ENCODE results near the gene GPRIN1.

Gene GPRIN1

GRCh38 chr5:176609724-176610434, at the start of gene GPRIN1:
TSS of gene GPRIN1 (minus strand) at chr5:176610156. CDS start at chr5:176599834, 10,322 bp downstream.
- H3K4me3 ChIP-seq (ENCODE audit: low read depth, low read length): peak within 1 kb of the TSS; percentile 56
- TF ChIP-seq ZFHX2 (tag by site-specific recombination; conservative IDR thresholded peaks at IDR 0.05) (0 out of 2 replicates have a peak, but pooled peaks have one; percentile 9), HOXD13 (CRISPR knock-in tag; IDR thresholded peaks at IDR 0.05; ENCODE audit: borderline replicate concordance) (no peak), ZNF239 (tag by site-specific recombination; IDR thresholded peaks at IDR 0.05) (no peak), YY2 (tag by site-specific recombination; IDR thresholded peaks at IDR 0.05) (no peak), ZNF16 (tag by site-specific recombination; IDR thresholded peaks at IDR 0.05; ENCODE audit: low read depth) (no peak), TSHZ1 (tag by site-specific recombination; IDR thresholded peaks at IDR 0.05; ENCODE audit: borderline replicate concordance) (no peak), ZNF169 (tag by site-specific recombination; IDR thresholded peaks at IDR 0.05) (no peak), ZNF785 (tag by site-specific recombination; IDR thresholded peaks at IDR 0.05) (no peak), ZNF248 (tag by site-specific recombination; IDR thresholded peaks at IDR 0.05) (no peak), ZNF596 (tag by site-specific recombination; IDR thresholded peaks at IDR 0.05) (no peak), ZNF701 (tag by site-specific recombination; IDR thresholded peaks at IDR 0.05) (no peak), BCL11B (tag by site-specific recombination; IDR thresholded peaks at IDR 0.05; ENCODE audit: low read depth) (0 out of 2 replicates have a peak, but pooled peaks have one; percentile 19), ZSCAN5A (tag by site-specific recombination; IDR thresholded peaks at IDR 0.05) (peak; percentile 33; the same call in 1 of the 2 replicates), SP3 (tag by site-specific recombination; IDR thresholded peaks at IDR 0.05) (peak; percentile 62), KLF9 (tag by site-specific recombination; IDR thresholded peaks at IDR 0.05; ENCODE audit: low read depth) (peak; percentile 89), ZNF324 (tag by site-specific recombination; IDR thresholded peaks at IDR 0.05) (peak; percentile 73; the same call in 1 of the 2 replicates), GFI1B (tag by site-specific recombination; IDR thresholded peaks at IDR 0.05) (no peak), ZFP69B (tag by site-specific recombination; IDR thresholded peaks at IDR 0.05) (0 out of 2 replicates have a peak, but pooled peaks have one; percentile 22), ZNF274 (IDR thresholded peaks at IDR 0.05; ENCODE audit: low read length) (no peak), ZNF274 (tag by site-specific recombination; IDR thresholded peaks at IDR 0.05; ENCODE audit: borderline replicate concordance) (no peak), ZNF214 (tag by site-specific recombination; IDR thresholded peaks at IDR 0.05; ENCODE audit: borderline replicate concordance) (no peak), ZNF341 (tag by site-specific recombination; IDR thresholded peaks at IDR 0.05; ENCODE audit: low read depth) (peak; percentile 78), ZXDB (tag by site-specific recombination; IDR thresholded peaks at IDR 0.05) (0 out of 2 replicates have a peak, but pooled peaks have one; percentile 39)
- TF ChIP-seq, protein P1, sequence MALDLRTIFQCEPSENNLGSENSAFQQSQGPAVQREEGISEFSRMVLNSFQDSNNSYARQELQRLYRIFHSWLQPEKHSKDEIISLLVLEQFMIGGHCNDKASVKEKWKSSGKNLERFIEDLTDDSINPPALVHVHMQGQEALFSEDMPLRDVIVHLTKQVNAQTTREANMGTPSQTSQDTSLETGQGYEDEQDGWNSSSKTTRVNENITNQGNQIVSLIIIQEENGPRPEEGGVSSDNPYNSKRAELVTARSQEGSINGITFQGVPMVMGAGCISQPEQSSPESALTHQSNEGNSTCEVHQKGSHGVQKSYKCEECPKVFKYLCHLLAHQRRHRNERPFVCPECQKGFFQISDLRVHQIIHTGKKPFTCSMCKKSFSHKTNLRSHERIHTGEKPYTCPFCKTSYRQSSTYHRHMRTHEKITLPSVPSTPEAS (tag by site-specific recombination; IDR thresholded peaks at IDR 0.05): 0 out of 2 replicates have a peak, but pooled peaks have one; percentile 14
- TF ChIP-seq, protein P2, sequence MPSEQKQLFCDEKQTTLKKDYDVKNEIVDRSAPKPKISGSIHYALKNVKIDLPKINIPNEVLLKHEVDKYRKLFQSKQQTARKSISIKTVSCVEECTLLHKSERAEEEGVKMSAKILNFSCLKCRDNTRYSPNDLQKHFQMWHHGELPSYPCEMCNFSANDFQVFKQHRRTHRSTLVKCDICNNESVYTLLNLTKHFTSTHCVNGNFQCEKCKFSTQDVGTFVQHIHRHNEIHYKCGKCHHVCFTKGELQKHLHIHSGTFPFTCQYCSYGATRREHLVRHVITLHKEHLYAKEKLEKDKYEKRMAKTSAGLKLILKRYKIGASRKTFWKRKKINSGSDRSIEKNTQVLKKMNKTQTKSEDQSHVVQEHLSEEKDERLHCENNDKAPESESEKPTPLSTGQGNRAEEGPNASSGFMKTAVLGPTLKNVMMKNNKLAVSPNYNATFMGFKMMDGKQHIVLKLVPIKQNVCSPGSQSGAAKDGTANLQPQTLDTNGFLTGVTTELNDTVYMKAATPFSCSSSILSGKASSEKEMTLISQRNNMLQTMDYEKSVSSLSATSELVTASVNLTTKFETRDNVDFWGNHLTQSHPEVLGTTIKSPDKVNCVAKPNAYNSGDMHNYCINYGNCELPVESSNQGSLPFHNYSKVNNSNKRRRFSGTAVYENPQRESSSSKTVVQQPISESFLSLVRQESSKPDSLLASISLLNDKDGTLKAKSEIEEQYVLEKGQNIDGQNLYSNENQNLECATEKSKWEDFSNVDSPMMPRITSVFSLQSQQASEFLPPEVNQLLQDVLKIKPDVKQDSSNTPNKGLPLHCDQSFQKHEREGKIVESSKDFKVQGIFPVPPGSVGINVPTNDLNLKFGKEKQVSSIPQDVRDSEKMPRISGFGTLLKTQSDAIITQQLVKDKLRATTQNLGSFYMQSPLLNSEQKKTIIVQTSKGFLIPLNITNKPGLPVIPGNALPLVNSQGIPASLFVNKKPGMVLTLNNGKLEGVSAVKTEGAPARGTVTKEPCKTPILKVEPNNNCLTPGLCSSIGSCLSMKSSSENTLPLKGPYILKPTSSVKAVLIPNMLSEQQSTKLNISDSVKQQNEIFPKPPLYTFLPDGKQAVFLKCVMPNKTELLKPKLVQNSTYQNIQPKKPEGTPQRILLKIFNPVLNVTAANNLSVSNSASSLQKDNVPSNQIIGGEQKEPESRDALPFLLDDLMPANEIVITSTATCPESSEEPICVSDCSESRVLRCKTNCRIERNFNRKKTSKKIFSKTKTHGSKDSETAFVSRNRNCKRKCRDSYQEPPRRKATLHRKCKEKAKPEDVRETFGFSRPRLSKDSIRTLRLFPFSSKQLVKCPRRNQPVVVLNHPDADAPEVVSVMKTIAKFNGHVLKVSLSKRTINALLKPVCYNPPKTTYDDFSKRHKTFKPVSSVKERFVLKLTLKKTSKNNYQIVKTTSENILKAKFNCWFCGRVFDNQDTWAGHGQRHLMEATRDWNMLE (tag by site-specific recombination; conservative IDR thresholded peaks at IDR 0.05; ENCODE audit: low read depth): no peak

More at GRCh38 chr5:176609724-176610434, at the start of gene GPRIN1:
- POLR2A ChIA-PET: no interaction called here
- CTCF ChIA-PET: no interaction called here
- Histone ChIP-seq H3K27ac (ENCODE audit: extremely low read depth, low read depth, low read length) (peak within 1 kb of the TSS; percentile 57; the same call in 1 of the 2 replicates), H3K36me3 (ENCODE audit: control insufficient read depth in 2 of 2, insufficient read depth in 1 of 2, low read length in 2 of 2) (no peaks in the 10 kb centered on the region), H3K4me1 (ENCODE audit: control insufficient read depth, insufficient read depth, low read length) (peaks cover 6% of the 10 kb centered on the region; the same call in 1 of the 2 replicates), H3K9me3 (ENCODE audit: control insufficient read depth, insufficient read depth, low read depth, low read length) (no peaks in the 10 kb centered on the region)
